ENCODE data around the gene VSTM4. TPM values are rescaled to one million over a fixed set of nuclear protein-coding genes. Genes with fewer than 3 reads are reported as not detected.

The VSTM4 gene
- total and polyA plus RNA-seq, 9 donors: 17.3 to 68.9 (median 42.9) TPM

DNA sequence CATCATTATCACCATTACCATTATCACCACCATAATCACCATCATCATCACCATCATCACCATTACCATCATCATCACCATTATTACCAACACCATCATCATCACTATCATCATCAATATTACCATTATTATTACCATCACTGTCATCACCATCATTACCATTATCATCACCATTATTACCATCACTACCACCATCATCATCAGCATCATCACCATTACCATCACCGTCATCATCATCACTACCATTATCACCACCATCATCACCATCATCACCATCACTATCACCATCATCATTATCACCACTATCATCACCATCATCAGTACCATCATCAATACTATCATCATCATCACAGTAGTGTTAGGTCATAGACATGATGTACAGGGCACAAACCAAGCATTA, 81.4 kb downstream of the VSTM4 start:
- intact Hi-C loops (cut with DNase I): no loop called here
- H3K4me3 ChIP-seq: no peak overlapping the region
- 94 to 95% (median 95%) methylated on average over 1 of the region's 1 CpG for WGBS, 3 donors

DNA sequence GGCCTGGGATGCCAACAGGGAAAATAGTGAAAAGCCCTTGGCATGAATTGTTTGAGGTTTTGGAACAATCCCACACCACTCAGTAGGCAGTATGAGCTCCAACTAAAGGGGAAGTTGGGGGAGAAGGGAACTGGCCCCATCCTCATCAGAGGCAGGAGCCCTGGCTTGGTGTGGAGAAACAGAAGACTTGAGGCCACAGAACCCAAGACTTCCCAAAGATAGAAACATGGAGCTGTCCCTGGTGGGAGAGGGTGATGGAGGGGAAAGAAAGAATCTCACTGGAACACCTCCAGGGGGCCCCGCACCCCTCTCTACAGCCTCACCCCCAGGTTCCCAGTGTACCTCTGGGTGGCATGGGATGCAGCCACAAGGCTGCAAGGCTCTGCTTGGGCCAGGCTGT, 85.7 kb downstream of the VSTM4 start:
- no peak for TF ChIP-seq POLR2A (IDR thresholded peaks at IDR 0.05)
- TF ChIP-seq EP300 (IDR thresholded peaks at IDR 0.05): no peak
- TF ChIP-seq, protein P1, sequence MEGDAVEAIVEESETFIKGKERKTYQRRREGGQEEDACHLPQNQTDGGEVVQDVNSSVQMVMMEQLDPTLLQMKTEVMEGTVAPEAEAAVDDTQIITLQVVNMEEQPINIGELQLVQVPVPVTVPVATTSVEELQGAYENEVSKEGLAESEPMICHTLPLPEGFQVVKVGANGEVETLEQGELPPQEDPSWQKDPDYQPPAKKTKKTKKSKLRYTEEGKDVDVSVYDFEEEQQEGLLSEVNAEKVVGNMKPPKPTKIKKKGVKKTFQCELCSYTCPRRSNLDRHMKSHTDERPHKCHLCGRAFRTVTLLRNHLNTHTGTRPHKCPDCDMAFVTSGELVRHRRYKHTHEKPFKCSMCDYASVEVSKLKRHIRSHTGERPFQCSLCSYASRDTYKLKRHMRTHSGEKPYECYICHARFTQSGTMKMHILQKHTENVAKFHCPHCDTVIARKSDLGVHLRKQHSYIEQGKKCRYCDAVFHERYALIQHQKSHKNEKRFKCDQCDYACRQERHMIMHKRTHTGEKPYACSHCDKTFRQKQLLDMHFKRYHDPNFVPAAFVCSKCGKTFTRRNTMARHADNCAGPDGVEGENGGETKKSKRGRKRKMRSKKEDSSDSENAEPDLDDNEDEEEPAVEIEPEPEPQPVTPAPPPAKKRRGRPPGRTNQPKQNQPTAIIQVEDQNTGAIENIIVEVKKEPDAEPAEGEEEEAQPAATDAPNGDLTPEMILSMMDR (IDR thresholded peaks at IDR 0.05): no peak
- H3K36me3 ChIP-seq: no peaks in the 10 kb centered on the region
- no peaks in the 10 kb centered on the region for H3K9me3 ChIP-seq
- H3K27ac ChIP-seq: no peak overlapping the region
- intact Hi-C loops (cut with DNase I): no loop called here
- H3K4me1 ChIP-seq (ENCODE audit: insufficient read depth): peaks cover 12% of the 10 kb centered on the region
- DNase-seq: no peak
- H3K4me3 ChIP-seq: no peak overlapping the region
- no peaks in the 10 kb centered on the region for H3K27me3 ChIP-seq
- 93 to 100% (median 100%) methylated on average over 1 of the region's 1 CpG for WGBS, 3 donors

More for the DNA sequence above, 81.4 kb downstream of the VSTM4 start:
- DNase-seq: no peak
- Histone ChIP-seq H3K36me3 (no peaks in the 10 kb centered on the region), H3K9me3 (no peaks in the 10 kb centered on the region), H3K4me1 (ENCODE audit: insufficient read depth) (no peaks in the 10 kb centered on the region), H3K27me3 (no peaks in the 10 kb centered on the region), H3K27ac (no peak overlapping the region)
- TF ChIP-seq EP300 (IDR thresholded peaks at IDR 0.05) (no peak), POLR2A (IDR thresholded peaks at IDR 0.05) (no peak)
- TF ChIP-seq, protein P1 (IDR thresholded peaks at IDR 0.05): no peak

DNA sequence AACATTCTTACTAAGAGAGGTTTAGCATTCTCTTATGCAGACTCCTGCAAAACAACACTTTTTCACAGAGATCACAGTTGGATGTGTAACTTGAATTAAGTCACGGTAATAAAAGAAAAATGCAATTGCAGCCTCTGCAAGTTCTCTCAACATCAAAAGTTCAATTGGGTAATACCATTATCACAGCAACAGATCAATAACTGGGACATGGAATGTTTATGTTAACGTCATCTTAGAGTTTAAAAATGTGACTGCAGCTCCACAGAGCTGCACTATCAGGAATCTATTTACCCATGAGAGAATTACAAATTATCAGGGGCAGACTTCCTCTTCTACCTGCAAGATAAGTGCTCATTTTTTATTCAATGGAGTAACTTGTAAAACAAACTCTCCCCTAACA, 86.7 kb downstream of the VSTM4 start:
- DNase-seq: no peak
- TF ChIP-seq EP300 (IDR thresholded peaks at IDR 0.05) (no peak), POLR2A (IDR thresholded peaks at IDR 0.05) (no peak)
- TF ChIP-seq, protein P1 (IDR thresholded peaks at IDR 0.05): no peak
- no peak overlapping the region for H3K27ac ChIP-seq
- no peaks in the 10 kb centered on the region for H3K27me3 ChIP-seq
- 88 to 93% (median 92%) methylated on average over 2 of the region's 2 CpGs for WGBS, 3 donors
- no peak overlapping the region for H3K4me3 ChIP-seq
- H3K9me3 ChIP-seq: no peaks in the 10 kb centered on the region
- no peaks in the 10 kb centered on the region for H3K36me3 ChIP-seq
- intact Hi-C loops (cut with DNase I): no loop called here
- peaks cover 18% of the 10 kb centered on the region for H3K4me1 ChIP-seq (ENCODE audit: insufficient read depth)

DNA sequence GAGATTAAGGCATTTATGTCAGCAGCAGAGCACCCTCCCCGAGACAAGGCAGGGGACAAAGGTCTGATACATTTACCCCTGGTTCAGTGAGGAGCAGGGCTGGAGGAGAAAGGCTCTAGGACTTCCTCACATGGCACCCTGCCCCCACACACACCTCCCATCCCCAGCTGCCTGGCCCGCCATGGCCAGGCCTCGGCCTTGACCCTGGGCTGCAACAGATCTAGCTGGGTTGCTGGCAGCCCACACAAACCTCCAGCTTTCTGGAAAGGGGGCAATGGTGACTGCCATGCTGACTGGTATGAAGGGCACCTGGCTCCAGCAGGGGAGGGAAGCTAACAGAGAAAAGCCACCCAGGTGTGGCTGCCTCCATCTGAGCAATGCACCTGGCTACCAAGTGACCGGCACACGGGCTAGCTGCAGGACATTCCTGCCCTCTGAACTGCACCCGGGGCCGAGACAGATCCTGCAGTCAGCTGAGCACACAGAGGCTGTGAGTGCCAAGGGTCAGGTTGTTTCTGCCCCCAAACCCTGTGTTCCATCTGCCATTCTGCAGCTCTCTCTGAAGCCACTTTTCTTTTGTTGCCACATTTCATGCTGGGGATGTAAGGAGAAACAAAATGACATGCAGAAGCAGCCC, 89.9 kb downstream of the VSTM4 start:
- peak in 1 of 5 donors; percentile 56 for DNase-seq
- WGBS, 3 donors: 66 to 80% (median 68%) methylated on average over 7 of the region's 7 CpGs
- Histone ChIP-seq H3K27me3 (no peaks in the 10 kb centered on the region), H3K4me1 (ENCODE audit: insufficient read depth) (peaks cover 18% of the 10 kb centered on the region), H3K36me3 (no peaks in the 10 kb centered on the region), H3K4me3 (no peak overlapping the region), H3K27ac (peak overlapping the region in 1 of 2 donors; percentile 78), H3K9me3 (no peaks in the 10 kb centered on the region)
- no peak for TF ChIP-seq EP300 (IDR thresholded peaks at IDR 0.05)
- no peak for TF ChIP-seq POLR2A (IDR thresholded peaks at IDR 0.05)
- TF ChIP-seq, protein P1 (IDR thresholded peaks at IDR 0.05): no peak
- intact Hi-C loops (cut with DNase I): no loop called here

Data from ovary (tissue), 9 donors.